C4-2B (cell line): ENCODE measurements around the gene PLXDC2.

Experiments
- CTCF ChIP-seq: fragments of 450-650 bp; conservative IDR thresholded peaks from 2 replicates; pipeline ENCODE4 v1.5.1; 2017; ENCODE audit warnings: mild to moderate bottlenecking
- ZFX ChIP-seq: fragments of 450-650 bp; IDR thresholded peaks from 2 replicates; pipeline ENCODE4 v1.6.1; 2017

GRCh38 chr10:20108021-20108420 lies 291.8 kb downstream of the PLXDC2 start:
- TF ChIP-seq CTCF (no peak), ZFX (no peak)
